ENCODE results near the gene MUC4.

DNA sequence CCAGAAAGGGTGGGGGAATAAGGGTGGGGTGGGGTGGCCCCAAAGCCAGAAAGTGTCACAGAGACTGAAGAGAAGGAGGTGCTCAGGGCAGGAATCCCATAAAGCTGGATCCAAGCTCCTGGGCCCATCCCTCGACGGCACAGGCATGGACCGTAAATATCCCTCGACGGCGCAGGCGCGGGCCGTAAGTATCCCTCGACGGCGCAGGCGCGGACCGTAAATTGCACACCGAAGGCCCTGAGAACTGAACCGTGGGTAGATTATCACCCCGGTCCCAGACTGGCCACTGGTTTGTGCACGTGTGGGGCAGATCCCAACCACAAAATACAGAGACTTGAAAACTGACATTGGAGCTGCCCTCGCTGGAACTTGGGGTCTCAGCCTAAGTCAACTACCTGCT, 41.3 kb upstream of the MUC4 start:
- no peak for TF ChIP-seq POLR2A (IDR thresholded peaks at IDR 0.05; ENCODE audit: low read depth, low read length)
- TF ChIP-seq POLR2AphosphoS5 (IDR thresholded peaks at IDR 0.05; ENCODE audit: low read depth, low read length) = no peak
- TF ChIP-seq TAF1 (IDR thresholded peaks at IDR 0.05; ENCODE audit: borderline replicate concordance, low read depth, low read length) = no peak

Measured in GM12892 (cell line).